LNCAP (cell line): ENCODE data around the gene FTMT.

ENCODE experiments used
- CTCF ChIP-seq: fragments of 450-650 bp; IDR thresholded peaks from 2 replicates; pipeline ENCODE4 v1.5.1; 2017; ENCODE audit warnings: mild to moderate bottlenecking

The FTMT gene

DNA sequence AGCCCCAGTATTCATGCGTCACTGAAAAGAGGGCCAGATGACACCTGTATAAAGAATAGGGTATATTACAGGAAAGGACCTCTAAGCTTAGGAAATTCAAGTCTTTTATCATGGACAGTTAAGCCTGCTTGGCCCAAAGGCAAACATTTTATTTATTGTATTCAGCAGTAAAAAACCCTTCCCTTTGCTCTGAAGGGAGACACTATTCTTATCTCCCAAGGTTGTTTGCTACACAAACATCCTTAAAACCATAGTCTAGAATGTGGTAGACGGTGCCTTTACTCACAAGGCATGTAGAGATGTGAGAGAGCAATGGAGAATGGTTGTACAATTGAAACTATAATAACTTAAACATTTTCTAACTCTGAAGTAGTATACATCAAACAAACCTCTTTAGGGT, 33.9 kb downstream of the FTMT start:
- TF ChIP-seq CTCF: no peak

- no peak for TF ChIP-seq CTCF
These were observed 36.0 kb downstream of the FTMT start for GRCh38 chr5:121887727-121888126.

- no peak for TF ChIP-seq CTCF
These were observed 38.7 kb downstream of the FTMT start for GRCh38 chr5:121890297-121890858.

DNA sequence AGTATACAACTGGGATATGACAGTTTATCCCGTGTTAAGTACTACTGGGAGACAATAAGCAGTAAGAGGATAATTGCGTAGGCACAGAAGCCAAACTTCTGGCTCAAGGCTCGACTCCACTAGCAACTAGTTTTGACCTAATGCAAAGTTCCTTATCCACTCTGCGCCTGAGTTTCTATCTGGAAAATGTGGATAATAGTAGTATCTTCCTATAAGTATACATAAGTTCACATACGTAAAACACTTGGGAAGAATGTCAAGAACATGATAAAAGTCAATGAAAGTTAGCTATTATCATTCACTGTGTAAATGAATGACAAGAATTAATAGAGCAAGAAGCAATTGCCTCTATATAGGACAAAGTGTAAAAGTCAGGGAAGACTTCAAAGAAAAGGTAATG, 45.7 kb downstream of the FTMT start:
- TF ChIP-seq CTCF: no peak

DNA sequence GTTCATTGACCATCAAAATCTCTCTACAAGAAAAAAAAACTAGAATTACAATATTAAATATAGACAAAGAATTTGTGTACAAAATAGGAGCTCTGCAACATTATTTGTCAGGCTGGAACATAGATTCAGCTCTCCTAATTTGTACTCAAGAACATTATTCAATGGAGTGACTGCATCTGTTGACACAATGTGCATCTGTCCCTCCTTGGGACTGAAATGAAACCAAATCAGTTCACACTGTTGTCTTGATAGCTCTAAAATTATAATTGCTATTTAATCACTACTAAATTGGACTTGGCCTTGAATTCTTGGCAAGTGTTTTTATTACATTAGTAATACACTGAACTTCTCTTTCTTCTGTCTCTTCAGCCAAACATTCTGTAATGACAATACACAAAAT, 47.7 kb downstream of the FTMT start:
- no peak for TF ChIP-seq CTCF
